ENCODE results near the gene GPS2. TPM values are rescaled to one million over a fixed set of nuclear protein-coding genes. Genes with fewer than 3 reads are reported as not detected.

Gene GPS2
- total RNA-seq, 2 donors from 2014 or later = 80.4 to 97.0 TPM

- Histone ChIP-seq H3K4me3 (no peak overlapping the region), H3K36me3 (no peaks in the 10 kb centered on the region), H3K27me3 (peaks cover 0 to 8% of the 10 kb centered on the region in 2 donors), H3K27ac (peak overlapping the region; percentile 78 to 81), H3K4me1 (peaks cover 0 to 69% of the 10 kb centered on the region in 2 donors), H3K9me3 (no peaks in the 10 kb centered on the region)
- no peak for DNase-seq (ENCODE audit: low spot score)
- no peak for TF ChIP-seq CTCF (IDR thresholded peaks at IDR 0.05)
Measured at GRCh38 chr17:7293159-7293558, 22.0 kb downstream of the GPS2 start.

- no peaks in the 10 kb centered on the region for H3K36me3 ChIP-seq
- no peak for DNase-seq (ENCODE audit: low spot score)
- TF ChIP-seq CTCF (IDR thresholded peaks at IDR 0.05) = no peak
- H3K27me3 ChIP-seq = peaks cover 0 to 8% of the 10 kb centered on the region in 2 donors
- no peak overlapping the region for H3K4me3 ChIP-seq
- H3K4me1 ChIP-seq = peaks cover 0 to 69% of the 10 kb centered on the region in 2 donors
- H3K9me3 ChIP-seq = no peaks in the 10 kb centered on the region
- peak overlapping the region; percentile 78 to 81 for H3K27ac ChIP-seq
Measured at GRCh38 chr17:7292729-7293128, 22.4 kb downstream of the GPS2 start.

GRCh38 chr17:7292194-7292593, 23.0 kb downstream of the GPS2 start:
- Histone ChIP-seq H3K9me3 (no peaks in the 10 kb centered on the region), H3K4me3 (no peak overlapping the region), H3K27ac (peak overlapping the region; percentile 78 to 81), H3K36me3 (no peaks in the 10 kb centered on the region), H3K27me3 (peaks cover 0 to 8% of the 10 kb centered on the region in 2 donors), H3K4me1 (peaks cover 0 to 69% of the 10 kb centered on the region in 2 donors)
- no peak for TF ChIP-seq CTCF (IDR thresholded peaks at IDR 0.05)
- DNase-seq (ENCODE audit: low spot score) = no peak

GRCh38 chr17:7290685-7291084, 24.5 kb downstream of the GPS2 start:
- Histone ChIP-seq H3K27me3 (peaks cover 0 to 8% of the 10 kb centered on the region in 2 donors), H3K4me1 (peaks cover 0 to 57% of the 10 kb centered on the region in 2 donors), H3K9me3 (no peaks in the 10 kb centered on the region), H3K36me3 (peaks cover 11% of the 10 kb centered on the region), H3K27ac (peak overlapping the region; percentile 58 to 78), H3K4me3 (no peak overlapping the region)
- no peak for TF ChIP-seq CTCF (IDR thresholded peaks at IDR 0.05)
- no peak for DNase-seq (ENCODE audit: low spot score)

GRCh38 chr17:7290166-7290565, 25.0 kb downstream of the GPS2 start:
- Histone ChIP-seq H3K27ac (peak overlapping the region; percentile 58 to 78), H3K27me3 (peaks cover 0 to 8% of the 10 kb centered on the region in 2 donors), H3K4me1 (peaks cover 0 to 52% of the 10 kb centered on the region in 2 donors), H3K4me3 (no peak overlapping the region), H3K9me3 (no peaks in the 10 kb centered on the region), H3K36me3 (peaks cover 17% of the 10 kb centered on the region)
- TF ChIP-seq CTCF (IDR thresholded peaks at IDR 0.05) = no peak
- DNase-seq (ENCODE audit: low spot score) = no peak
